Adrenal gland (tissue), 5 donors: ENCODE results near the gene SLC2A6.

Experiments used
- POLR2A ChIP-seq, 2 donors: fragments of 450-650 bp; IDR thresholded peaks; one replicate each; pipeline ENCODE4 v1.6.1; 2017; ENCODE audit warnings: antibody characterized with exemption in 2 of 2, mild to moderate bottlenecking in 2 of 2, moderate library complexity in 1 of 2
- TF ChIP-seq, protein P1 (sequence below), 6 experiments: fragments of 450-650 bp in 4 of 6; fragments of 200-600 bp in 2 of 6; sonication (generic) in 1 of 6; IDR thresholded peaks; 1 replicate in 5 of 6; 2 replicates in 1 of 6; pipeline versions ENCODE4 v1.5.1 to v1.8.0; 2016 to 2021; ENCODE audit warnings: antibody characterized with exemption in 6 of 6, mild to moderate bottlenecking in 2 of 6, moderate library complexity in 1 of 6
- donor health status: DM: no; HTN: no; CAD: no.

DNA sequence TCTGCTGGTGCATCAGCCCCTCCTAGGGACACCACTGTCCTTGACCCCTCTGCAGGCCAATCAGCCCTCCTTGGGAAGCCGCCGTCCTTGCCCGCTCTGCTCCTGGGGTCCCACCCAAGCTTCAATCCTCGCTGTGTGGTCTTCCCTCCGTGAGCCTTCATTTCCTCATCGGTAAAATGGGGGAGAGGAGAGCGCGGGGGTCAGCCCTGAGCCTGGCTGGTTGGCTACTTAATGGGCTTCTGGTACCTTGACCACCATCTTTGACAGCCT lies 12.7 kb upstream of the SLC2A6 start:
- TF ChIP-seq, protein P1, sequence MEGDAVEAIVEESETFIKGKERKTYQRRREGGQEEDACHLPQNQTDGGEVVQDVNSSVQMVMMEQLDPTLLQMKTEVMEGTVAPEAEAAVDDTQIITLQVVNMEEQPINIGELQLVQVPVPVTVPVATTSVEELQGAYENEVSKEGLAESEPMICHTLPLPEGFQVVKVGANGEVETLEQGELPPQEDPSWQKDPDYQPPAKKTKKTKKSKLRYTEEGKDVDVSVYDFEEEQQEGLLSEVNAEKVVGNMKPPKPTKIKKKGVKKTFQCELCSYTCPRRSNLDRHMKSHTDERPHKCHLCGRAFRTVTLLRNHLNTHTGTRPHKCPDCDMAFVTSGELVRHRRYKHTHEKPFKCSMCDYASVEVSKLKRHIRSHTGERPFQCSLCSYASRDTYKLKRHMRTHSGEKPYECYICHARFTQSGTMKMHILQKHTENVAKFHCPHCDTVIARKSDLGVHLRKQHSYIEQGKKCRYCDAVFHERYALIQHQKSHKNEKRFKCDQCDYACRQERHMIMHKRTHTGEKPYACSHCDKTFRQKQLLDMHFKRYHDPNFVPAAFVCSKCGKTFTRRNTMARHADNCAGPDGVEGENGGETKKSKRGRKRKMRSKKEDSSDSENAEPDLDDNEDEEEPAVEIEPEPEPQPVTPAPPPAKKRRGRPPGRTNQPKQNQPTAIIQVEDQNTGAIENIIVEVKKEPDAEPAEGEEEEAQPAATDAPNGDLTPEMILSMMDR (IDR thresholded peaks at IDR 0.05) = no peak
- no peak for TF ChIP-seq POLR2A (IDR thresholded peaks at IDR 0.05)
